IMR-90 (cell line): ENCODE data around the gene MAGI2.

Source experiments
- BHLHE40 ChIP-seq: fragments of 150-350 bp; IDR thresholded peaks from 2 replicates; pipeline ENCODE4 v1.6.1; 2016; ENCODE audit warnings: mild to moderate bottlenecking, low read depth, low read length
- CEBPB ChIP-seq: IDR thresholded peaks from 2 replicates; pipeline ENCODE4 v1.6.1; 2012; ENCODE audit warnings: low read depth, low read length, improper control_type of control experiment
- CTCF ChIP-seq: conservative IDR thresholded peaks from 2 replicates; pipeline ENCODE4 v1.5.1; 2012; ENCODE audit warnings: mild to moderate bottlenecking, low read depth, low read length, improper control_type of control experiment
- ELK1 ChIP-seq: fragments of 150-350 bp; IDR thresholded peaks from 2 replicates; pipeline ENCODE4 v1.6.1; 2016; ENCODE audit warnings: low read depth, mild to moderate bottlenecking, low read length, moderate library complexity, borderline replicate concordance
- FOS ChIP-seq: fragments of 150-350 bp; IDR thresholded peaks from 2 replicates; pipeline ENCODE4 v1.6.1; 2016; ENCODE audit warnings: low read depth, low read length
- MAFK ChIP-seq: IDR thresholded peaks from 2 replicates; pipeline ENCODE4 v1.6.1; 2012; ENCODE audit warnings: low read depth, low read length, improper control_type of control experiment
- MAZ ChIP-seq: IDR thresholded peaks from 2 replicates; pipeline ENCODE4 v1.6.1; 2012; ENCODE audit warnings: low read depth, mild to moderate bottlenecking, low read length, improper control_type of control experiment, moderate library complexity, borderline replicate concordance
- MXI1 ChIP-seq: IDR thresholded peaks from 2 replicates; pipeline ENCODE4 v1.6.1; 2012; ENCODE audit warnings: low read depth, mild to moderate bottlenecking, low read length, moderate library complexity, borderline replicate concordance
- POLR2A ChIP-seq: IDR thresholded peaks from 2 replicates; pipeline ENCODE4 v1.6.1; 2012; ENCODE audit warnings: mild to moderate bottlenecking, low read depth, low read length
- RAD21 ChIP-seq: IDR thresholded peaks from 2 replicates; pipeline ENCODE4 v1.6.1; 2012; ENCODE audit warnings: low read length, improper control_type of control experiment
- RCOR1 ChIP-seq: IDR thresholded peaks from 2 replicates; pipeline ENCODE4 v1.6.1; 2012; ENCODE audit warnings: mild to moderate bottlenecking, low read length, improper control_type of control experiment; ENCODE audit not compliant: insufficient replicate concordance
- RFX5 ChIP-seq: IDR thresholded peaks from 2 replicates; pipeline ENCODE4 v1.8.0; 2012; ENCODE audit warnings: low read depth, mild to moderate bottlenecking, low read length, moderate library complexity
- SMC3 ChIP-seq: fragments of 150-350 bp; IDR thresholded peaks from 2 replicates; pipeline ENCODE4 v1.6.1; 2016; ENCODE audit warnings: low read depth, mild to moderate bottlenecking, antibody characterized with exemption, low read length, moderate library complexity
- TF ChIP-seq, protein P1 (sequence below): fragments of 150-350 bp; IDR thresholded peaks from 2 replicates; pipeline ENCODE4 v1.6.1; 2017; ENCODE audit warnings: mild to moderate bottlenecking, antibody characterized with exemption, low read length, low read depth

GRCh38 chr7:79090543-79090942 is 362.9 kb downstream of the MAGI2 start:
- TF ChIP-seq CTCF (no peak), POLR2A (no peak), CEBPB (no peak), RFX5 (no peak), RAD21 (no peak), RCOR1 (no peak), MAFK (no peak), MAZ (no peak), FOS (no peak), SMC3 (no peak), MXI1 (no peak), ELK1 (no peak), BHLHE40 (no peak)
- TF ChIP-seq, protein P1, sequence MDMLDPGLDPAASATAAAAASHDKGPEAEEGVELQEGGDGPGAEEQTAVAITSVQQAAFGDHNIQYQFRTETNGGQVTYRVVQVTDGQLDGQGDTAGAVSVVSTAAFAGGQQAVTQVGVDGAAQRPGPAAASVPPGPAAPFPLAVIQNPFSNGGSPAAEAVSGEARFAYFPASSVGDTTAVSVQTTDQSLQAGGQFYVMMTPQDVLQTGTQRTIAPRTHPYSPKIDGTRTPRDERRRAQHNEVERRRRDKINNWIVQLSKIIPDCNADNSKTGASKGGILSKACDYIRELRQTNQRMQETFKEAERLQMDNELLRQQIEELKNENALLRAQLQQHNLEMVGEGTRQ = no peak
